Tibial artery (tissue), 4 donors: ENCODE results near the gene ARHGAP19.
A peak's percentile ranks its signal among the peaks of the same experiment; 100 is the strongest.

Experiments used
- DNase-seq, 2 donors: peaks; one replicate each; pipeline ENCODE4 v3.0.0-alpha.2; 2019
- H3K27ac ChIP-seq, 2 donors: fragments of 200-600 bp; sonication (generic) in 1 of 2; 1 replicate in 1 of 2; 2 replicates in 1 of 2; pipeline ENCODE4 v1.5.1; 2018 to 2019; ENCODE audit warnings: mild to moderate bottlenecking in 1 of 2
- H3K27me3 ChIP-seq, 2 donors: fragments of 200-600 bp; sonication (generic) in 1 of 2; one replicate each; pipeline versions ENCODE4 v1.5.1 to v1.6.0; 2016 to 2019
- H3K36me3 ChIP-seq, 3 donors: fragments of 200-600 bp; sonication (generic) in 2 of 3; one replicate each; pipeline ENCODE4 v1.5.1; 2016 to 2019; ENCODE audit warnings: mild to moderate bottlenecking in 2 of 3
- H3K4me1 ChIP-seq, 4 donors: fragments of 200-600 bp; sonication (generic) in 2 of 4; 1 replicate in 3 of 4; 2 replicates in 1 of 4; pipeline ENCODE4 v1.5.1; 2016 to 2019
- H3K4me3 ChIP-seq, 2 donors: fragments of 200-600 bp; sonication (generic) in 1 of 2; 1 replicate in 1 of 2; 2 replicates in 1 of 2; pipeline ENCODE4 v1.5.1; 2018 to 2019; ENCODE audit warnings: mild to moderate bottlenecking in 2 of 2
- H3K9me3 ChIP-seq, 3 donors: fragments of 200-600 bp; sonication (generic) in 1 of 3; one replicate each; pipeline ENCODE4 v1.5.1; 2016 to 2019
- intact Hi-C: fragments of 100-400 bp; cut with DNase I; formaldehyde crosslinking; loops from one replicate; pipeline ENCODE4 v1.15.0; 2023; ENCODE audit warnings: low total_unique reads
- TF ChIP-seq, protein P1 (sequence below), 2 experiments: fragments of 200-600 bp in 1 of 2; fragments of 450-650 bp in 1 of 2; IDR thresholded peaks; one replicate each; pipeline ENCODE4 v1.5.1; 2017 to 2019; ENCODE audit warnings: antibody characterized with exemption in 2 of 2, mild to moderate bottlenecking in 1 of 2, moderate library complexity in 1 of 2

Gene ARHGAP19

DNA sequence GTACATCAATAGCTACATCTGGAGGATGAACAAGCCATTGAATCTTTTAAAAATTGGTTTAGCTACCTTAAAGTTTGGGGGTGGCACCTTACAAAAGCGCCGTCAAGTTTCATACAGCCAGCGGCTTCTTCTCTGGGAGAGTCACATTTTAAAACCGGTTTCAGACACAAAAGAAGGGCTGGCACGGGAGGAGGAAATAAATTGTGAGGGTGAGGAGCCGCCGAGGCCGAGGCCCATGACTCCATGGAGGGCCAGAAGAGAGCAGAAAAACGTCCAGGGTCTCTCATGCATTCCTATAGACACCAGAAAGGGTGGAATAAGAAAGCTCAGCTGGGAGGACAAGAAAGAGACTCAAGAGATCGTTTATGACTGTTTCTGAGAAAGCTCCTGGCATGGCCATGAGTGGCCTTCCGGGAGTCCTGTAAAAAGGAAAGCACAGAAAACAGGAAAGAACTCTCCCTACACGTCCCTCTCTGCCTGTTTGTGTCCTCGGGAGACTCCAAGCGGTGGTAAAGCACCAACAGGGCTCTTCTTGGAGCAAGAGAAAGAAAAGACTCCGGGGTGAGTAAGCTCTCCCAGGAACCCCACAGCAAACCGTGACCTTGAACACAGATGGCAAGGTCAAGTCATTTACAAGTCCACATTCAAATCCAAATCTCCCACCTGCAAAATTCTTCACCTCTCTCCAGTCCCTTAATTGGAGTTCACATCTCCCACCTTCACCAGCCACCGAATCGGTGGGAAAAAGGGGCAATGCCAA is 40.3 kb upstream of the ARHGAP19 start:
- peak in 1 of 2 donors; percentile 50 for DNase-seq
- intact Hi-C loops: loop anchor here (5.0 kb wide), 1 partner anchor 40 kb away; the partner anchor contains the start of gene ARHGAP19
- Histone ChIP-seq H3K27me3 (no peaks in the 10 kb centered on the region), H3K36me3 (peaks cover 10 to 26% (median 24%) of the 10 kb centered on the region in 3 donors), H3K27ac (peak overlapping the region; percentile 65 to 93), H3K4me1 (peaks cover 0 to 63% (median 38%) of the 10 kb centered on the region in 4 donors), H3K9me3 (no peaks in the 10 kb centered on the region), H3K4me3 (peak overlapping the region; percentile 75 to 97)
- TF ChIP-seq, protein P1, sequence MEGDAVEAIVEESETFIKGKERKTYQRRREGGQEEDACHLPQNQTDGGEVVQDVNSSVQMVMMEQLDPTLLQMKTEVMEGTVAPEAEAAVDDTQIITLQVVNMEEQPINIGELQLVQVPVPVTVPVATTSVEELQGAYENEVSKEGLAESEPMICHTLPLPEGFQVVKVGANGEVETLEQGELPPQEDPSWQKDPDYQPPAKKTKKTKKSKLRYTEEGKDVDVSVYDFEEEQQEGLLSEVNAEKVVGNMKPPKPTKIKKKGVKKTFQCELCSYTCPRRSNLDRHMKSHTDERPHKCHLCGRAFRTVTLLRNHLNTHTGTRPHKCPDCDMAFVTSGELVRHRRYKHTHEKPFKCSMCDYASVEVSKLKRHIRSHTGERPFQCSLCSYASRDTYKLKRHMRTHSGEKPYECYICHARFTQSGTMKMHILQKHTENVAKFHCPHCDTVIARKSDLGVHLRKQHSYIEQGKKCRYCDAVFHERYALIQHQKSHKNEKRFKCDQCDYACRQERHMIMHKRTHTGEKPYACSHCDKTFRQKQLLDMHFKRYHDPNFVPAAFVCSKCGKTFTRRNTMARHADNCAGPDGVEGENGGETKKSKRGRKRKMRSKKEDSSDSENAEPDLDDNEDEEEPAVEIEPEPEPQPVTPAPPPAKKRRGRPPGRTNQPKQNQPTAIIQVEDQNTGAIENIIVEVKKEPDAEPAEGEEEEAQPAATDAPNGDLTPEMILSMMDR (IDR thresholded peaks at IDR 0.05): no peak

GRCh38 chr10:97331153-97331703 is 38.8 kb upstream of the ARHGAP19 start:
- TF ChIP-seq, protein P1 (IDR thresholded peaks at IDR 0.05): no peak
- H3K4me1 ChIP-seq: peaks cover 0 to 49% (median 31%) of the 10 kb centered on the region in 4 donors
- no peaks in the 10 kb centered on the region for H3K9me3 ChIP-seq
- H3K27me3 ChIP-seq: no peaks in the 10 kb centered on the region
- H3K36me3 ChIP-seq: peaks cover 10 to 28% (median 24%) of the 10 kb centered on the region in 3 donors
- no peak overlapping the region for H3K27ac ChIP-seq
- DNase-seq: no peak
- intact Hi-C loops: loop anchor here (5.0 kb wide), 1 partner anchor 39 kb away; the partner anchor contains the start of gene ARHGAP19
- peak overlapping the region in 1 of 2 donors; percentile 97 for H3K4me3 ChIP-seq

- TF ChIP-seq, protein P1 (IDR thresholded peaks at IDR 0.05): no peak
- intact Hi-C loops: loop anchor here (5.0 kb wide), 1 partner anchor 37 kb away; the partner anchor contains the start of gene ARHGAP19
- no peaks in the 10 kb centered on the region for H3K27me3 ChIP-seq
- no peaks in the 10 kb centered on the region for H3K9me3 ChIP-seq
- DNase-seq: no peak
- no peak overlapping the region for H3K4me3 ChIP-seq
- H3K36me3 ChIP-seq: peaks cover 10 to 28% (median 24%) of the 10 kb centered on the region in 3 donors
- H3K4me1 ChIP-seq: peaks cover 0 to 37% (median 24%) of the 10 kb centered on the region in 4 donors
- no peak overlapping the region for H3K27ac ChIP-seq
Measured at GRCh38 chr10:97329766-97330165, 37.3 kb upstream of the ARHGAP19 start.

DNA sequence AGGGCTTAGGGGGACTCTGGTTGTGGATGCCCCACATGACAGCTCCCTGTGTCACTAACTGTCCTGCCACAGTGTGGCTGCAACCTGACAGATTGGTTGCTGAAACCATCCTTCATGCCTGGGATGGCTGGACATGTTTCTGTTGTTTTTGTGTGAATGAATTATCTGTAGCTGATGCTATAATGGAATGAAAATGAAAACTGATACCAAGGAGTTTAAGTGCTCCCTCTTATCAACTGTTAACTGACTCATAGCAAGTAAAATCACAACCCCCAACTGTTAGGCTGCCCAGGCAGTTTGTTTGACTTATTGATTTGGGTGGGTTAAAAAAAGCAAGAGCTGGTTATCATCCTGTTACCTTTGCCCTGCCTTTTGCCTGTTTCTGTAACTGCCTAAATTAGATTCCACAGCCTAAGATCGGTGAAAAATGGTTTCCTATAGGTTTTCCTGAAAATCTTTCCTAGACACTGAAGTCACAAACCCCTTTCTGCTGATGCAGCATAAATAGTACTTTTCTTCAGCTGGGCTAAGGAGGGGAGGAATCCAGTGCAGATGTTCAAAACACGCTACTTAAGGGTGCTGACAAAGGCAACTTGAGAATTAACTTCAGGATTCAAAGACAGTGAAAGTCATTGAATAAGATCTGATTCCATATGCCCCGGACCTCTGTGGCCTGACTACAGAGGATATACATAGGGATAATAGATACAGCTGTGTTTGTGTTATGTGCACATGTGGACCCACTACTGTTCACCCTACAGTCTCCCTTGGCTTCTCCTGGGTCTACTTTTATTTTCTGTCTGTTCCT is 36.4 kb upstream of the ARHGAP19 start:
- Histone ChIP-seq H3K4me3 (no peak overlapping the region), H3K4me1 (peaks cover 0 to 36% (median 24%) of the 10 kb centered on the region in 4 donors), H3K27ac (no peak overlapping the region), H3K27me3 (no peaks in the 10 kb centered on the region), H3K36me3 (peaks cover 10 to 28% (median 24%) of the 10 kb centered on the region in 3 donors), H3K9me3 (no peaks in the 10 kb centered on the region)
- TF ChIP-seq, protein P1 (IDR thresholded peaks at IDR 0.05): no peak
- intact Hi-C loops: no loop called here
- no peak for DNase-seq
